CD4-positive, alpha-beta T cell (primary cell): ENCODE data around the gene CMTM6. TPM values are rescaled to one million over a fixed set of nuclear protein-coding genes. Genes with fewer than 3 reads are reported as not detected.

Experiments
- ATAC-seq: fragments of 200-7000 bp; cut with Tn5 transposase; one replicate; pipeline ENCODE4 v1.10.0; 2022; ENCODE audit warnings: mild to moderate bottlenecking; ENCODE audit not compliant: poor library complexity
- CTCF ChIA-PET: fragments of 350-600 bp; sonication (Branson Sonifier 250); formaldehyde crosslinking; loops from one replicate; lab custom pipeline; 2021; ENCODE audit warnings: antibody characterized with exemption, inconsistent platforms; lab: Charles Lee
- POLR2A ChIA-PET: fragments of 350-600 bp; sonication (Branson Sonifier 250); formaldehyde crosslinking; loops from one replicate; lab custom pipeline; 2021; ENCODE audit warnings: antibody characterized with exemption, inconsistent platforms; lab: Charles Lee
- DNase-seq, 14 experiments: peaks; one replicate each; pipeline ENCODE4 v3.0.0-alpha.2; 2013 to 2020; ENCODE audit warnings: mixed read lengths in 2 of 14
- H3K27ac ChIP-seq, 2 donors: one replicate each; pipeline versions ENCODE4 v1.5.1 to v1.7.0; 2013; ENCODE audit warnings: low read length in 2 of 2, low read depth in 1 of 2, mild to moderate bottlenecking in 1 of 2
- H3K27me3 ChIP-seq, 2 experiments: 1 replicate in 1 of 2; 2 replicates in 1 of 2; pipeline versions ENCODE4 v1.6.1 to v1.7.0; 2013; ENCODE audit warnings: low read length in 2 of 2, control low read depth in 1 of 2, mild to moderate bottlenecking in 1 of 2, moderate library complexity in 1 of 2; ENCODE audit not compliant: insufficient read depth in 2 of 2, control insufficient read depth in 1 of 2
- H3K36me3 ChIP-seq: one replicate; pipeline ENCODE4 v1.6.1; 2013; ENCODE audit warnings: low read length, control low read depth; ENCODE audit not compliant: insufficient read depth
- H3K4me1 ChIP-seq: one replicate; pipeline ENCODE4 v1.6.1; 2013; ENCODE audit warnings: low read length, control low read depth; ENCODE audit not compliant: insufficient read depth
- H3K4me3 ChIP-seq: one replicate; pipeline ENCODE4 v1.5.1; 2013; ENCODE audit warnings: mild to moderate bottlenecking, low read length, moderate library complexity
- H3K9me3 ChIP-seq, 2 experiments: 1 replicate in 1 of 2; 2 replicates in 1 of 2; pipeline versions ENCODE4 v1.6.1 to v1.7.0; 2013; ENCODE audit warnings: low read length in 2 of 2, mild to moderate bottlenecking in 2 of 2, control low read depth in 1 of 2, moderate library complexity in 1 of 2; ENCODE audit not compliant: control insufficient read depth in 1 of 2, insufficient read depth in 1 of 2
- H3K27ac Mint-ChIP-seq: one replicate; pipeline ENCODE4 v1.8.0; 2020; ENCODE audit warnings: mixed read lengths
- H3K27me3 Mint-ChIP-seq: one replicate; pipeline ENCODE4 v1.8.0; 2021; ENCODE audit warnings: mixed read lengths
- H3K36me3 Mint-ChIP-seq: one replicate; pipeline ENCODE4 v1.8.0; 2021; ENCODE audit warnings: low read depth, mixed read lengths
- H3K4me1 Mint-ChIP-seq: one replicate; pipeline ENCODE4 v1.8.0; 2021; ENCODE audit warnings: low read depth, mixed read lengths
- H3K4me3 Mint-ChIP-seq: one replicate; pipeline ENCODE4 v1.8.0; 2020; ENCODE audit warnings: mild to moderate bottlenecking, mixed read lengths
- H3K9me3 Mint-ChIP-seq: one replicate; pipeline ENCODE4 v1.8.0; 2020; ENCODE audit warnings: mixed read lengths
- CTCF ChIP-seq: fragments of 200-600 bp; IDR thresholded peaks from one replicate; pipeline ENCODE4 v1.8.0; 2022; ENCODE audit warnings: antibody characterized with exemption, mild to moderate bottlenecking
- intact Hi-C, 2 experiments: fragments of 100-400 bp; cut with DNase I in 1 of 2; cut with micrococcal nuclease in 1 of 2; formaldehyde crosslinking; loops; one replicate each; pipeline versions ENCODE4 v1.15.1 to v1.9.0; 2023 to 2025; cut with DNase I, micrococcal nuclease
- total RNA-seq, 174 experiments: library from RNA in 2 of 174; stranded (reverse) in 2 of 174; gene quantifications; one replicate each; pipeline ENCODE4 v1.2.3 and lab custom pipeline; 2021 to 2026

CMTM6 gene
- total RNA-seq, 2 experiments from 2014 or later: 36.5 to 37.8 TPM

- peak overlapping the region; percentile 85 to 90 for H3K27ac ChIP-seq
- intact Hi-C loops: loop anchor here in 1 of 2 experiments (2.0 to 5.0 kb wide), 2 partner anchors 16 to 33 kb away; no protein-coding TSS in a partner anchor
- CTCF ChIA-PET: interaction anchor here (3.7 kb wide), 1 partner anchor 13 kb away, joined by 22 read pairs; no protein-coding TSS in a partner anchor
- peaks cover 55% of the 10 kb centered on the region for H3K36me3 Mint-ChIP-seq
- DNase-seq: no peak
- no peaks in the 10 kb centered on the region for H3K9me3 Mint-ChIP-seq
- ATAC-seq: no peak
- H3K27ac Mint-ChIP-seq: peak overlapping the region; percentile 95
- H3K4me3 Mint-ChIP-seq: peak overlapping the region; percentile 12
- H3K4me1 ChIP-seq: peaks cover 64% of the 10 kb centered on the region
- POLR2A ChIA-PET: interaction anchor here (1.0 to 4.9 kb wide), 9 partner anchors 13 to 83 kb away, joined by 3 to 50 read pairs (median 7); partner anchors contain the start of gene CMTM7
- TF ChIP-seq CTCF: no peak
- H3K9me3 ChIP-seq: no peaks in the 10 kb centered on the region
- peaks cover 53% of the 10 kb centered on the region for H3K4me1 Mint-ChIP-seq
- H3K36me3 ChIP-seq: peaks cover 46% of the 10 kb centered on the region
- H3K27me3 ChIP-seq: no peaks in the 10 kb centered on the region
- no peaks in the 10 kb centered on the region for H3K27me3 Mint-ChIP-seq
- no peak overlapping the region for H3K4me3 ChIP-seq
Measured at GRCh38 chr3:32454731-32455608, 47.7 kb downstream of the CMTM6 start.

GRCh38 chr3:32454111-32454510 is 48.5 kb downstream of the CMTM6 start:
- ChIA-PET POLR2A (interaction anchor here (1.3 to 4.9 kb wide), 2 partner anchors 21 to 31 kb away, joined by 3 to 50 read pairs; no protein-coding TSS in a partner anchor), CTCF (no interaction called here)
- Mint-ChIP-seq H3K27me3 (no peaks in the 10 kb centered on the region), H3K27ac (peak overlapping the region; percentile 95), H3K36me3 (peaks cover 63% of the 10 kb centered on the region), H3K4me1 (peaks cover 57% of the 10 kb centered on the region), H3K4me3 (no peak overlapping the region), H3K9me3 (no peaks in the 10 kb centered on the region)
- no peak for ATAC-seq
- Histone ChIP-seq H3K36me3 (peaks cover 55% of the 10 kb centered on the region), H3K27ac (peak overlapping the region in 1 of 2 donors; percentile 50), H3K27me3 (no peaks in the 10 kb centered on the region), H3K4me3 (no peak overlapping the region), H3K4me1 (peaks cover 56% of the 10 kb centered on the region), H3K9me3 (no peaks in the 10 kb centered on the region)
- intact Hi-C loops: loop anchor here in 1 of 2 experiments (2.0 kb wide), 1 partner anchor 15 kb away; no protein-coding TSS in a partner anchor
- peak in 1 of 14 experiments; percentile 30 for DNase-seq
- no peak for TF ChIP-seq CTCF

GRCh38 chr3:32453346-32453745 is 49.3 kb downstream of the CMTM6 start:
- no peaks in the 10 kb centered on the region for H3K27me3 Mint-ChIP-seq
- H3K27ac ChIP-seq: no peak overlapping the region
- no peak for TF ChIP-seq CTCF
- H3K9me3 Mint-ChIP-seq: no peaks in the 10 kb centered on the region
- intact Hi-C loops: no loop called here
- peaks cover 62% of the 10 kb centered on the region for H3K36me3 ChIP-seq
- no peaks in the 10 kb centered on the region for H3K9me3 ChIP-seq
- DNase-seq (no peak), ATAC-seq (no peak)
- peak overlapping the region; percentile 95 for H3K27ac Mint-ChIP-seq
- H3K4me3 Mint-ChIP-seq: no peak overlapping the region
- ChIA-PET CTCF (no interaction called here), POLR2A (interaction anchor here (4.9 kb wide), 1 partner anchor 21 kb away, joined by 50 read pairs; no protein-coding TSS in a partner anchor)
- peaks cover 51% of the 10 kb centered on the region for H3K4me1 ChIP-seq
- no peaks in the 10 kb centered on the region for H3K27me3 ChIP-seq
- peaks cover 70% of the 10 kb centered on the region for H3K36me3 Mint-ChIP-seq
- H3K4me3 ChIP-seq: no peak overlapping the region
- peaks cover 58% of the 10 kb centered on the region for H3K4me1 Mint-ChIP-seq
